KG1 (cell line): Measurements from ENCODE around the gene LTA4H.

Experiments used
- DNase-seq: peaks from one replicate; lab custom pipeline; 2025; lab: John Stamatoyannopoulos, UW

The LTA4H gene

GRCh38 chr12:96034621-96035282, 635 bp downstream of the LTA4H start:
- DNase-seq = no peak

DNA sequence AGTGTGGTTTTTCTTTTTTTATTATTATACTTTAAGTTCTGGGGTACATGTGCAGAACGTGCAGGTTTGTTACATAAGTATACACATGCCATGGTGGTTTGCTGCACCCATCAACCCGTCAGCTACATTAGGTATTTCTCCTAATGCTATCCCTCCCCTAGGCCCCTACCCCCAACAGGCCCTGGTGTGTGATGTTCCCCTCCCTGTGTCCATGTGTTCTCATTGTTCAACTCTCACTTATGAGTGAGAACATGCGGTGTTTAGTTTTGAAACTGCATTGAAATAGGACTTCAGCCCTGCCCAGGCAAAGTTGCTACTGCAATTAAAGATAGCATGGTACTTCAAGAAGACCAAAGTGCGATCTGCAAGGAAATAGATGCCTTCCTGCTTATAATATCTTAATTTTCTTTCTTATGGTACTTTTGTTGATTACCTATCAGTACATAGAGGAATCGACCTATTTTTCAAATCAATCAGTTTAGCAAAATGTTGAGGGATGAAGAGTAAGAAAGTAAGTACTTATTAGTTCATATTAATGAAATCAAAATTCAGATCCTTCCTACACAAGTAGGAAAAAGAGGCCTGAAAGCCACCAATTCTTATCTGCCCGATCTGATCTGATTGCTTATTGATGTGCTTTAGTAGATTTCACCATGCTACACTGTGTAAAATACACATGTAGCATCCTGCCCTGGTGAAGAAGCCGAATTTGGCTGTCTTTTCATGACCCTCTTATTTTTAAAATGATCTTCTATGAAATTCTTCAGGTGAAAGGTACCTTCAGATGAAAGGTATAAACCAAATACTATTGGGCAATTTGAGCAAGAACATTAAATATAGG, 1.6 kb downstream of the LTA4H start:
- no peak for DNase-seq

DNA sequence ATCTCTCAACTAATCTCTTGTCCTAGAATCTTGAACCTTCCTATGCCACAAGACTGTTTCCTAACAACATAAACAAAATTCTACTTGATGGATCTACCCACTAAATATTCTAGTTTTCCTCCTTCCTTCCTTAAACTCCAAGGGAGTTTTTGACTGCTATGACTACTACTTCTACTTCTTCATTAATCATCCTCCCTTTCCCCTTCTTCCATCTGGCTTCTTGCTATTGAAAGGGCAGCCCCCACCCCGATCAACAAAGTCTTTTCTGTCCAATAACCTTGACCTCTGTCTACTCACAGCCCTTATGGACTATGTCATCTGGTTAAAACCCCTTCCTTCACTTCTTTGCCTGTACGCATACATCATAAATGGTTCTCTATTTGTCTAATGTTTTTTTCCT, 5.6 kb downstream of the LTA4H start:
- DNase-seq = no peak

DNA sequence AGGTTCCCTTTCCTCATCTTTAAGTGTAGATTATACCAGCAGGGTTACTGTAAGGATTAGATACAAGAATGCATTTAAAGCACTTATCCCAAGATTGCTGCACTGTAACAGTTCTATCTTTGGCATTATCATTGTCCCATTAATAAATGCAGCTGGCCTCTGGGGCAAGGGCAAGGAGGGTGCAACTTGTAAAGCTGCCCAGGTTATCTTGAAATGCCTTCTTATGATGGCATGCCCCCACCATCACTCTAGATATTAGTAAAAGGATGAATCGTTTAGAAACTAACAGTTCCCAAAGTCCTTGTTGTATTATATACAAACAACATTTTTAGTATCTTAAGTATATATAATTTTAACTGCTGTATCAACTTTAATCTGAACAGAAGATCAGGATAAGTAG, 6.8 kb downstream of the LTA4H start:
- DNase-seq = no peak

GRCh38 chr12:96026331-96026730, 9.1 kb downstream of the LTA4H start:
- no peak for DNase-seq

GRCh38 chr12:96025518-96025917, 9.9 kb downstream of the LTA4H start:
- no peak for DNase-seq

GRCh38 chr12:96020314-96021003, 14.9 kb downstream of the LTA4H start:
- no peak for DNase-seq

DNA sequence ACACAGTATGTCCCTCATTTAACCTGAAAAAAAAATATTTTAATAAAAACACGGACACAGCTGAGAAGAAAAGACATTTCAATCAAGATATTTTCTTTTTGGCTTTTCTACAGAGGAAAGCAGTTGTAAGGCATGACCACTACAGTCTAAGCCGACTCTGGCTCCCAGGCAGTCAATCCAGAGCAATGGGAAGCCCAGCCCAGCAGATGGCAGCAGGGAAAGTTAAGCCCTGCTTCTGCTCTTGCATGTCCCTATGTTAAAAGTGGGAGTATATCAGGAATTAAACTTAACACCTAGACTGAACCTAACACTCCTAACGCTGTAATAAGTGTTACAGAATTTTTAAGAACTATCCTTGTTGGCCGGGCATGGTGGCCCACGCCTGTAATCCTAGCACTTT, 19.7 kb downstream of the LTA4H start:
- DNase-seq = no peak

GRCh38 chr12:96014943-96015599, 20.3 kb downstream of the LTA4H start:
- DNase-seq = no peak

- DNase-seq = no peak
Measured at GRCh38 chr12:96007729-96008128, 27.7 kb downstream of the LTA4H start.

GRCh38 chr12:96006727-96007126, 28.7 kb downstream of the LTA4H start:
- DNase-seq = no peak

GRCh38 chr12:96000858-96001257, 34.5 kb downstream of the LTA4H start:
- no peak for DNase-seq

DNA sequence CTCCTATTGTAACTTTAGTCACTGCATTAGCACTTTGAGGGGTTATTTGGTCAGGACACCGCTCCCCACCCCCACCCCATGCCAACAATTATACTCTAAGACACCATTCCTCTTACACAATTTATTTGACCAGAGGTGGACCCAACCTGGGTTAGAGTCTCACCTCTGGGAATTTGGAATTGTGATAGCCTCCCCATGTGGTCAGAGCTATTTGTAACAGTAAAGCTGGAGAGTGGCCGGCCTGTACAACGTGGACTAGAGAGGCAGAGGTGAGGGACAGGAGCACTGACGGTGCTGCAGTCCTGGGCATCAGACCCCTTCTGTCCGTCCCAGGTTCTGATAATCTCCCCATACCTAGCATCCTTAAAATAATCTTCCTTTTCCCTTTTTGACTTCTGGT, 35.9 kb downstream of the LTA4H start:
- no peak for DNase-seq

DNA sequence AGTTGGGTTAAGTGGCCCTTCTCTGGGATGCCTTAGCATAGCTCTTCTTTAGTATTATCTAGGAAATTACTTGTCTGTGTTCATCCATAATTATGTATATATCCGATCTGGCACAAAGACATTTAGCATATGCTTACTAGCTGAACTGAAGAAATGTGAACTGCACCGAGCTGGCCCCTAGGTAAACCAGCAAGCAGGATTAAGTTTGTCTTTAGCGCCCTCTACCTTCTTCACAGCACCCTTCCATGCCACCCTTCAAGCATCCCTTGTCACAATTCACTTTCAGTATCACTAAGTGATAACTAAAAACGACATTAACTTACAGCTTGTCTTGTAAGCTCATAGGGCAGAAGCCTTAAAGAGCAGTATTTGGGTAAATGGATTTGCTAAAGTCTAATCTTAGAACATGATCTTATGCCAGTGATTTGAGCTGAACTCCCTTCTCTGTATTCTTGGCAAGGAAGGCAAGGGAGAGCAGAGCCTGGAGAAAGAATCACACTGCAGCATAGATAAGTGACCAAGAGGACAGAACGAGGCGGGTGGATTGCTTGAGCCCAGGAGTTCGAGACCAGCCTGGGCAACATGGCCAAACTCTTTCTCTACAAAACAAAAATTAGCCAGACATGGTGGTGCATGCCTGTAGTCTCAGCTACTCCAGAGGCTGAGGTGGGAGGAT, 36.6 kb downstream of the LTA4H start:
- DNase-seq = peak; percentile 25

DNA sequence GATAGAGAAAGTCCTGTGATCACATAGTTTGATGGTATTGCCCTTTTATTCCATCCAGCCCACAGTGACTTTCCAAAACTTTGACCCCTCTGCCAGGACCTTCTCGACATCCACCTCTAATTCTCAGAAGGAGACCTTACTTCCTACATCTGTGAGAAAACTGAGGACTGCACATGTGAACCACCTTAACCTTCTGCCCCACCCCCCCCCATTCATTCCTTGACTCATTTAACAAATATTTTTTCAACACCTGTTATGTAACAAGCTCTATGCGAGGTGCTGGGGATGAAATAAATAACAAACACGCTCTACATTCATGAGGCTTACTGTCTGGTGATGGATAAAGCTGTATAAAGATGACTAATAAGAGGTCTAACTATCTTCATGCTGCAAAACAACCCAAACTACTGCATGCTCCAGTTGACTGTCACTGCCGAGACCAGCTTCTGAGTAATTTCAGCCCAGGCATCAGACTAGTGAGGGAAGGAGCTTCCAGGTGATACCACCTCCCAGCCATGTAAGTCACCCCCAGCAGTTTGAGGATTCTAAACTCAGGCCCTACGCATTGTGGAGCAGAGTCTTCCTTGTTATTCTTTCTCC, 37.4 kb downstream of the LTA4H start:
- DNase-seq = no peak

DNA sequence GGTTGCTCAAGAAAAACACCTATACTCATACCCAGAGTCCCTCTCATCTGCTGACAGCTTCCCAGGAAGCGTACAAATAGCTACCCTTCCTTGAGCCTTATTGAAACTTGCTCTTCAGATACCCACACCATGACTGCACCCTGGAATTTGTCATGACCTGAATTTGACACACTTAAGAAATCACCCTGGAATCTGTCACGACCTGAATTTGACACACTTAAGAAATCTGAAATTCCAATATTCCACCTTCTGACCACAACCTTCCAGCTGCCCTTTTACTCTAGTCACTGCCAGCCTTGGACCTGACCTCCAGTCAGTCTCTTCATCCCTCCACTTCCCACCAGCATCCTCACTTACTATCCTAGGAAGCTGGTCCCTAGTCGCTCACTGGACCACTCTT, 38.1 kb downstream of the LTA4H start:
- DNase-seq = no peak

DNA sequence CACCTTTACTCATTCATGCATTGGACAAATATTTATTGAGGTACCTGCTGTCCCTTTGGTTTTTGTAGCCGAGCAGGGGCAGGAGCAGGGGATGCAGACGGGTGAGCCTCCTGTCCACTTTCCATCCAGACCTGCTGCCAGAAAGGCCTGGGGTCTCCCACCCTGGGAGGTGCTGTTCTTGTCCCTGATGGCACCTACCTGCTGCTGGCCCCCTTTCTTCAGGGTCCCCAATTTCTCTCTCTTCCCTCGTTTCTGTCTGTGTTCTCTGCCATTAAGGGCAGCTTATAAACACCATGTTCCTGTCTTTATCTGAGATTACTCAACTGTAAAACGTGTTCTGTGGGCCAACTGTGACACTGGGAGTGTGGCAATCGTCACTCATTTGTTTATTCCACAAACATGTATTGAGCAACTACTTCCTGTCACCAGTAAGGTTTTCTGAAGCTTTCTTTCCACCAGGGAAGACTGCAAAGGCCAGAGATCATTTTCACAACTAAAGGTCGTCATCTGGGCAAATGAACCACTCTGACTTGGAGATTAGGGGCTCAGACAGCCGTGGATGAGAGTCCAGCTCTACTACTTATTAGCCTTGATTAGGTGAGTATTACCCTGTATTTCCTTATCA, 39.2 kb downstream of the LTA4H start, which contains the start of gene HAL:
Gene HAL (minus strand): TSS at position 311 of the 625 bp plus-strand sequence. CDS start 434 bp downstream, outside the sequence.
- DNase-seq = no peak

DNA sequence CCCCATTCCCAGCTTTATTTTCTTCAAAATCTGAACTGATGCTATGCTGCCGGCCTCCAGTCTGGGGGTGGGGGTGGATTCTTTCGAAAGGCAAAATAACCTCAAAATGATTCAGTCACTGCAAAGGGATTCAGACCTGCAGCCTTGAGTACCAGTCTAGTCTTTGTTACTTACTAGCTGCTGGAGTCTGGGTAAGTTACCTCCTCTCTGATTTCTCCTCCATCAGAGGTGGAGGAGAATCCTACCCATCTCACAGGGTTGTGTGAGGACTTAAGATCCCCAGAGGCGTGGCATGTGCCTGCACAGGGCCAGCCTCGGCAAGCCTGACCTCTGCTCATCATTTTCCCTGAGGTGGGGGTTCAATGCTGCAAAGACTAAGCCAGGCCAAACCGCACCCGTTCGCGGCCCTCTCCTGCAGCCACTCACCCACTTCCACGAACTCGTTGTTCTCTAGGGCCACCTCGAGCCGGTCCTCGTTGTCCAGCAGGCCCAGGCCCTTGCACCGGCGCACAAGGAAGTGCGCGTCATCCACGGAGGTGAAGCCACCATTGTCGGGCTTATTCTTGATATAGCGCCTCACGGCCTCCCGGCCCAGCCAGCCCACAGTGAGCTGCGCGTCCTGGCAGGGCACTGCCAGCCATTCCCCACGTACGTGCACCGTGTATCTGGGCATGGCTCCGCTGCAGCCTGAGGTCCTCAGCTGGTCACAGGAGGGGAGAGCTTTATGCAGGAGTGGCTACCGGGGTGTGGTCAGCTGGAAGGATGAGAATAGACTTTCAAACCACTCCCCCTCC, 40.0 kb downstream of the LTA4H start:
- DNase-seq = no peak

- no peak for DNase-seq
Measured at GRCh38 chr12:95994476-95994875, 40.9 kb downstream of the LTA4H start.

DNA sequence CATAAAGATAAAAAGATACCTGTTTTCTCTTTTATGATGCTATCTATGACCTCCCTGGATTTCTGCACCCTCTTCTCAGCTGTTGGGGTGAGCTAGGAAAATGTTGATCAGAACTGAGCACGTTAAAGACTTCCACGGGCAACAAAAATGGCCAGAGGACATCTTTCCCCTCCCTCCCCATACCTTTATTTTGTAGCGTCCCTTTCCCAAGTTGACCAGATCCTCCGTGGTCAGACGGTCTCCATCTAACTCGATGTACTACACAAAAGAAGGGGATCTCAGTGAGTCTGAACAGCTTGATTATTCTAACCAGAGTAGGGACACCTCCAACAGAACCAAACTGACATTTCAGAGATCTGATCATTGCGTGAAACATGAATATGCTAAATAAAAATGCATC, 41.5 kb downstream of the LTA4H start:
- DNase-seq = no peak
